HepG2 (cell line): Measurements from ENCODE around the gene DEFB125.

Experiments
- CSRNP2 ChIP-seq: sonication (generic); formaldehyde crosslinking; conservative IDR thresholded peaks from 2 replicates; pipeline ENCODE4 v1.8.0; 2022; ENCODE audit warnings: low read depth, missing genetic modification reagents
- CTCF ChIP-seq: sonication (generic); formaldehyde crosslinking; IDR thresholded peaks from 2 replicates; pipeline ENCODE4 v1.5.0; 2020; ENCODE audit warnings: mild to moderate bottlenecking, missing genetic modification reagents, moderate library complexity
- EP300 ChIP-seq, 3 experiments: sonication (generic) in 1 of 3; formaldehyde crosslinking in 1 of 3; IDR thresholded peaks; 2 replicates each; pipeline versions ENCODE4 v1.5.1 to v1.6.1; 2011 to 2020; ENCODE audit warnings: low read depth in 2 of 3, low read length in 2 of 3, borderline replicate concordance in 1 of 3, improper control_type of control experiment in 1 of 3, mild to moderate bottlenecking in 1 of 3, missing genetic modification reagents in 1 of 3, moderate library complexity in 1 of 3
- EZH2 ChIP-seq: conservative IDR thresholded peaks from 2 replicates; pipeline ENCODE4 v1.6.1; 2012; ENCODE audit warnings: mild to moderate bottlenecking, low read depth, low read length, moderate library complexity
- FOXA1 ChIP-seq, 2 experiments: fragments of 450-650 bp in 1 of 2; sonication (generic) in 1 of 2; formaldehyde crosslinking in 1 of 2; IDR thresholded peaks; 2 replicates each; pipeline versions ENCODE4 v1.4.0 to v1.6.1; 2016 to 2020; ENCODE audit warnings: missing genetic modification reagents in 1 of 2
- MED8 ChIP-seq: sonication (generic); formaldehyde crosslinking; IDR thresholded peaks from 2 replicates; pipeline ENCODE4 v1.8.1; 2023; ENCODE audit warnings: mild to moderate bottlenecking, missing genetic modification reagents; ENCODE audit not compliant: insufficient replicate concordance
- NPAS2 ChIP-seq: sonication (generic); formaldehyde crosslinking; IDR thresholded peaks from 2 replicates; pipeline ENCODE4 v1.8.0; 2022; ENCODE audit warnings: mild to moderate bottlenecking, missing genetic modification reagents, borderline replicate concordance
- POLR2A ChIP-seq, 2 experiments: IDR thresholded peaks; 2 replicates each; pipeline ENCODE4 v1.6.1; 2011; ENCODE audit warnings: low read depth in 2 of 2, low read length in 2 of 2, mild to moderate bottlenecking in 1 of 2, moderate library complexity in 1 of 2; ENCODE audit not compliant: insufficient read depth in 1 of 2
- TBL1XR1 ChIP-seq: fragments of 150-350 bp; IDR thresholded peaks from 2 replicates; pipeline ENCODE4 v1.6.1; 2014; ENCODE audit warnings: borderline replicate concordance, low read length; ENCODE audit not compliant: partially characterized antibody
- ZBTB2 ChIP-seq: sonication (generic); formaldehyde crosslinking; IDR thresholded peaks from 2 replicates; pipeline ENCODE4 v1.8.0; 2022; ENCODE audit warnings: low read depth, missing genetic modification reagents
- ZNF101 ChIP-seq: sonication (generic); formaldehyde crosslinking; IDR thresholded peaks from 2 replicates; pipeline ENCODE4 v1.4.0; 2020; ENCODE audit warnings: mild to moderate bottlenecking, low read depth, missing genetic modification reagents, borderline replicate concordance
- ZNF136 ChIP-seq: sonication (generic); formaldehyde crosslinking; IDR thresholded peaks from 2 replicates; pipeline ENCODE4 v1.8.1; 2022; ENCODE audit warnings: low read depth, mild to moderate bottlenecking, moderate library complexity, missing genetic modification reagents
- TF ChIP-seq, protein P1 (sequence below): sonication (generic); formaldehyde crosslinking; IDR thresholded peaks from 2 replicates; pipeline ENCODE4 v1.4.0; 2020; ENCODE audit warnings: missing genetic modification reagents

GRCh38 chr20:62487-62886 is 25.0 kb upstream of the DEFB125 start:
- no peak for TF ChIP-seq CTCF
- TF ChIP-seq, protein P1, sequence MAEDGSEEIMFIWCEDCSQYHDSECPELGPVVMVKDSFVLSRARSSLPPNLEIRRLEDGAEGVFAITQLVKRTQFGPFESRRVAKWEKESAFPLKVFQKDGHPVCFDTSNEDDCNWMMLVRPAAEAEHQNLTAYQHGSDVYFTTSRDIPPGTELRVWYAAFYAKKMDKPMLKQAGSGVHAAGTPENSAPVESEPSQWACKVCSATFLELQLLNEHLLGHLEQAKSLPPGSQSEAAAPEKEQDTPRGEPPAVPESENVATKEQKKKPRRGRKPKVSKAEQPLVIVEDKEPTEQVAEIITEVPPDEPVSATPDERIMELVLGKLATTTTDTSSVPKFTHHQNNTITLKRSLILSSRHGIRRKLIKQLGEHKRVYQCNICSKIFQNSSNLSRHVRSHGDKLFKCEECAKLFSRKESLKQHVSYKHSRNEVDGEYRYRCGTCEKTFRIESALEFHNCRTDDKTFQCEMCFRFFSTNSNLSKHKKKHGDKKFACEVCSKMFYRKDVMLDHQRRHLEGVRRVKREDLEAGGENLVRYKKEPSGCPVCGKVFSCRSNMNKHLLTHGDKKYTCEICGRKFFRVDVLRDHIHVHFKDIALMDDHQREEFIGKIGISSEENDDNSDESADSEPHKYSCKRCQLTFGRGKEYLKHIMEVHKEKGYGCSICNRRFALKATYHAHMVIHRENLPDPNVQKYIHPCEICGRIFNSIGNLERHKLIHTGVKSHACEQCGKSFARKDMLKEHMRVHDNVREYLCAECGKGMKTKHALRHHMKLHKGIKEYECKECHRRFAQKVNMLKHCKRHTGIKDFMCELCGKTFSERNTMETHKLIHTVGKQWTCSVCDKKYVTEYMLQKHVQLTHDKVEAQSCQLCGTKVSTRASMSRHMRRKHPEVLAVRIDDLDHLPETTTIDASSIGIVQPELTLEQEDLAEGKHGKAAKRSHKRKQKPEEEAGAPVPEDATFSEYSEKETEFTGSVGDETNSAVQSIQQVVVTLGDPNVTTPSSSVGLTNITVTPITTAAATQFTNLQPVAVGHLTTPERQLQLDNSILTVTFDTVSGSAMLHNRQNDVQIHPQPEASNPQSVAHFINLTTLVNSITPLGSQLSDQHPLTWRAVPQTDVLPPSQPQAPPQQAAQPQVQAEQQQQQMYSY (CRISPR knock-in tag): no peak
- TF ChIP-seq MED8: no peak
- no peak for TF ChIP-seq ZNF101
- TF ChIP-seq NPAS2 (CRISPR knock-in tag): no peak
- TF ChIP-seq EZH2: no peak
- TF ChIP-seq ZBTB2 (CRISPR knock-in tag): no peak
- no peak for TF ChIP-seq ZNF136 (CRISPR knock-in tag)
- no peak for TF ChIP-seq POLR2A (IDR thresholded peaks at IDR 0.05; ENCODE audit: insufficient read depth in 1 of 2, low read depth in 2 of 2, low read length in 2 of 2)
- TF ChIP-seq EP300 (IDR thresholded peaks at IDR 0.05; ENCODE audit: low read depth in 2 of 2, low read length in 2 of 2): no peak
- no peak for TF ChIP-seq EP300 (CRISPR knock-in tag; IDR thresholded peaks at IDR 0.05; ENCODE audit: borderline replicate concordance)
- TF ChIP-seq CSRNP2: no peak
- no peak for TF ChIP-seq FOXA1 (IDR thresholded peaks at IDR 0.05)
- TF ChIP-seq FOXA1 (CRISPR knock-in tag; IDR thresholded peaks at IDR 0.05): no peak
- no peak for TF ChIP-seq TBL1XR1
